Mesenchymal stem cell (in vitro differentiated cells and primary cell): ENCODE data around the gene CMSS1.

Experiments used
- DNase-seq: peaks from one replicate; pipeline ENCODE4 v3.0.0-alpha.2; 2013
- H2AFZ ChIP-seq: one replicate; pipeline ENCODE4 v1.6.1; 2013; ENCODE audit warnings: low read depth, mild to moderate bottlenecking, control low read depth, inconsistent platforms, low read length, moderate library complexity
- H2AK5ac ChIP-seq: 2 replicates; pipeline ENCODE4 v1.6.1; 2013; ENCODE audit warnings: low read length, moderate library complexity, mild to moderate bottlenecking, inconsistent platforms; ENCODE audit not compliant: severe bottlenecking
- H2BK120ac ChIP-seq: one replicate; pipeline ENCODE4 v1.6.1; 2013; ENCODE audit warnings: low read depth, mild to moderate bottlenecking, inconsistent platforms, low read length, moderate library complexity
- H2BK12ac ChIP-seq, 2 experiments: one replicate each; pipeline ENCODE4 v1.6.1; 2013; ENCODE audit warnings: inconsistent platforms in 2 of 2, low read length in 2 of 2, mild to moderate bottlenecking in 2 of 2, moderate library complexity in 2 of 2, control low read depth in 1 of 2
- H2BK15ac ChIP-seq: one replicate; pipeline ENCODE4 v1.6.1; 2013; ENCODE audit warnings: mild to moderate bottlenecking, low read depth, inconsistent platforms; ENCODE audit not compliant: poor library complexity, severe bottlenecking
- H2BK5ac ChIP-seq: 2 replicates; pipeline ENCODE4 v1.6.1; 2013; ENCODE audit warnings: low read depth, mild to moderate bottlenecking, low read length, control low read depth, inconsistent platforms; ENCODE audit not compliant: poor library complexity, severe bottlenecking
- H3K14ac ChIP-seq, 2 experiments: one replicate each; pipeline ENCODE4 v1.6.1; 2013; ENCODE audit warnings: inconsistent platforms in 2 of 2, low read length in 2 of 2, control low read depth in 1 of 2, mild to moderate bottlenecking in 1 of 2, moderate library complexity in 1 of 2
- H3K18ac ChIP-seq, 2 experiments: one replicate each; pipeline ENCODE4 v1.6.1; 2013; ENCODE audit warnings: inconsistent platforms in 2 of 2, low read length in 2 of 2, control low read depth in 1 of 2, low read depth in 1 of 2, mild to moderate bottlenecking in 1 of 2
- H3K23ac ChIP-seq, 2 experiments: one replicate each; pipeline ENCODE4 v1.6.1; 2013; ENCODE audit warnings: inconsistent platforms in 2 of 2, low read length in 2 of 2, mild to moderate bottlenecking in 2 of 2, moderate library complexity in 2 of 2, control low read depth in 1 of 2
- H3K27ac ChIP-seq: 2 replicates; pipeline ENCODE4 v1.5.1; 2013; ENCODE audit warnings: mild to moderate bottlenecking, moderate library complexity, low read length, control low read depth, inconsistent platforms; ENCODE audit not compliant: poor library complexity, severe bottlenecking
- H3K27me3 ChIP-seq, 2 experiments: 2 replicates each; pipeline versions ENCODE4 v1.6.1 to v1.7.0; 2013; ENCODE audit warnings: low read length in 2 of 2, mild to moderate bottlenecking in 2 of 2, moderate library complexity in 2 of 2, control low read depth in 1 of 2, inconsistent platforms in 1 of 2; ENCODE audit not compliant: control insufficient read depth in 1 of 2, insufficient read depth in 1 of 2
- H3K36me3 ChIP-seq, 2 experiments: 2 replicates each; pipeline versions ENCODE4 v1.6.1 to v1.7.0; 2013; ENCODE audit warnings: low read length in 2 of 2, control low read depth in 1 of 2, inconsistent platforms in 1 of 2, low read depth in 1 of 2, mild to moderate bottlenecking in 1 of 2; ENCODE audit not compliant: insufficient read depth in 2 of 2, control insufficient read depth in 1 of 2
- H3K4ac ChIP-seq, 2 experiments: one replicate each; pipeline ENCODE4 v1.6.1; 2013; ENCODE audit warnings: inconsistent platforms in 2 of 2, low read length in 2 of 2, mild to moderate bottlenecking in 2 of 2, moderate library complexity in 2 of 2, control low read depth in 1 of 2, low read depth in 1 of 2
- H3K4me1 ChIP-seq: 2 replicates; pipeline ENCODE4 v1.6.1; 2013; ENCODE audit warnings: low read depth, low read length, control low read depth; ENCODE audit not compliant: control insufficient read depth, insufficient read depth
- H3K4me2 ChIP-seq: 2 replicates; pipeline ENCODE4 v1.6.1; 2013; ENCODE audit warnings: low read length, mild to moderate bottlenecking, inconsistent platforms; ENCODE audit not compliant: poor library complexity, severe bottlenecking
- H3K4me3 ChIP-seq, 2 experiments: 2 replicates each; pipeline versions ENCODE4 v1.5.1 to v1.7.0; 2013; ENCODE audit warnings: low read length in 2 of 2, mild to moderate bottlenecking in 2 of 2, control low read depth in 1 of 2, low read depth in 1 of 2; ENCODE audit not compliant: insufficient read depth in 1 of 2
- H3K79me1 ChIP-seq: replicated peaks from 2 replicates; pipeline ENCODE4 v1.6.1; 2013; ENCODE audit warnings: mild to moderate bottlenecking, control low read depth, low read length, inconsistent platforms; ENCODE audit not compliant: poor library complexity, severe bottlenecking
- H3K9ac ChIP-seq: 2 replicates; pipeline ENCODE4 v1.7.0; 2013; ENCODE audit warnings: mild to moderate bottlenecking, low read length, moderate library complexity
- H3K9me3 ChIP-seq: 2 replicates; pipeline ENCODE4 v1.7.0; 2013; ENCODE audit warnings: mild to moderate bottlenecking, low read length; ENCODE audit not compliant: control insufficient read depth
- H4K8ac ChIP-seq: one replicate; pipeline ENCODE4 v1.6.1; 2013; ENCODE audit warnings: inconsistent platforms, mild to moderate bottlenecking, low read length, moderate library complexity
- H4K91ac ChIP-seq: one replicate; pipeline ENCODE4 v1.6.1; 2013; ENCODE audit warnings: mild to moderate bottlenecking, low read length, inconsistent platforms
- WGBS: methylation state at CpG from one replicate; pipeline ENCODE4 v1.1.7; 2013; ENCODE audit warnings: mixed read lengths; 5-methylcytosine and 5-hydroxymethylcytosine counted together

Gene CMSS1

DNA sequence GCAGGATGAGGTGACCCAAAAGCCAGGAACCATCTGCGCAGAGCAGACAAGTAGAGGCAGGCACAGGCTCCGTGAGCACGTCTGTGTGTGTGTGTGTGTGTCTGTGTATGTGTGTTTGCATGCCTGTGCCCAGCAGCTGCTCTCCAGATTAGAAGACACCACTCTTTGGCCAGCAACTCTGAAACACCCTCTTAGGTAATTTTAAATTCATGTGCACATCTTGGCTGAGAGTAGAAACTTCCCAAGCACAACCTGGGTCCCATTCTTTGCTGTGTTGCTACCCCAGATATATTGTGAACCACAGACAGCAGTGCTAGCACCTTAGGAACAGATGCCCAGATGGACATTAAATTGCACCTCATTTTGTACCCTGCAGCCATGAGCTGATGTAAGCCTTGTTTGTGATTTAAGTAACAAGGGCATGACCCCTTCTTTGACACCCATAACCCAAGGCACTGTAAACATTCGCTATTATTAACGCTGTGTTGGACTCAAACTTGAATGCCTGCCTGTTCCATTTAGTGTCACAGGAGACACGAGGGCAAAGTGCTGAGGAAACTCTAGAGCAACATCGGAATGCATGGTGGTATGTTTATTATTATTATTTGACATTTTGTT, 296.9 kb downstream of the CMSS1 start, which contains the start of gene FILIP1L:
TSS of gene FILIP1L (minus strand) at position 89 of the 618 bp plus-strand sequence.
- H2AK5ac ChIP-seq: no peak within 1 kb of the TSS
- no peaks in the 10 kb centered on the region for H3K36me3 ChIP-seq
- H2BK12ac ChIP-seq: no peak within 1 kb of the TSS
- WGBS: 66% methylated on average over 5 of the region's 7 CpGs
- no peak within 1 kb of the TSS for H3K14ac ChIP-seq
- peak within 1 kb of the TSS in 1 of 2 experiments; percentile 49 for H3K4ac ChIP-seq
- H3K18ac ChIP-seq: no peak within 1 kb of the TSS
- no peak within 1 kb of the TSS for H2AFZ ChIP-seq
- no peaks in the 10 kb centered on the region for H3K79me1 ChIP-seq
- H4K91ac ChIP-seq: no peak within 1 kb of the TSS
- no peaks in the 10 kb centered on the region for H3K27me3 ChIP-seq
- H3K23ac ChIP-seq: no peak within 1 kb of the TSS
- H3K9ac ChIP-seq: no peak within 1 kb of the TSS
- H3K4me2 ChIP-seq: no peak within 1 kb of the TSS
- peak within 1 kb of the TSS; percentile 10 for H4K8ac ChIP-seq
- no peak within 1 kb of the TSS for H3K27ac ChIP-seq
- no peak within 1 kb of the TSS for H2BK15ac ChIP-seq
- H3K4me1 ChIP-seq: no peaks in the 10 kb centered on the region
- no peak within 1 kb of the TSS for H2BK120ac ChIP-seq
- no peak for DNase-seq
- no peak within 1 kb of the TSS for H3K4me3 ChIP-seq
- no peak within 1 kb of the TSS for H2BK5ac ChIP-seq
- H3K9me3 ChIP-seq: no peaks in the 10 kb centered on the region

DNA sequence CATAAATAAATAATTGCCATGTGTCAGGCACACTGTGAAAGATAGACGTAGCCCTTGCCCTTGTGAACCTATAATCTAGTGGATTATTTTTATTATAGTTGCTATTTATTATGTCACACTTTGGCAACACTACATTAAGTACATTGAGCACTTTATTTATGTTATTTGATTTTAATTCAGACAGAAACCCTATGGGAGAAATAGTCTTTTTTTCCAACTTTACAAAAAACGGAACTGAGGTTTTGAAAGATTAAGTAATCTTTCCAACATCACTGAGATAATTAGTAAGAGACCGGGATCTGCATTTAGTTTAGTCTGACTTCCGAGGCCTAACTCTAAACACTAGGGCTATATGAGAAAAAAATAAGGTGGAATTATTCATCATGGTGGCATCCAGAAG, 299.4 kb downstream of the CMSS1 start:
- Histone ChIP-seq H3K9me3 (no peaks in the 10 kb centered on the region), H3K23ac (no peak overlapping the region), H3K18ac (no peak overlapping the region), H4K8ac (no peak overlapping the region), H3K4ac (no peak overlapping the region), H2BK120ac (no peak overlapping the region), H3K4me2 (no peak overlapping the region), H4K91ac (no peak overlapping the region), H2BK12ac (no peak overlapping the region), H3K27me3 (no peaks in the 10 kb centered on the region), H3K9ac (no peak overlapping the region), H3K36me3 (no peaks in the 10 kb centered on the region), H3K4me3 (no peak overlapping the region), H3K27ac (no peak overlapping the region), H3K79me1 (no peaks in the 10 kb centered on the region), H2AK5ac (no peak overlapping the region), H2BK5ac (no peak overlapping the region), H2BK15ac (no peak overlapping the region), H3K4me1 (no peaks in the 10 kb centered on the region), H3K14ac (no peak overlapping the region), H2AFZ (no peak overlapping the region)
- 100% methylated on average over 1 of the region's 4 CpGs for WGBS
- no peak for DNase-seq

DNA sequence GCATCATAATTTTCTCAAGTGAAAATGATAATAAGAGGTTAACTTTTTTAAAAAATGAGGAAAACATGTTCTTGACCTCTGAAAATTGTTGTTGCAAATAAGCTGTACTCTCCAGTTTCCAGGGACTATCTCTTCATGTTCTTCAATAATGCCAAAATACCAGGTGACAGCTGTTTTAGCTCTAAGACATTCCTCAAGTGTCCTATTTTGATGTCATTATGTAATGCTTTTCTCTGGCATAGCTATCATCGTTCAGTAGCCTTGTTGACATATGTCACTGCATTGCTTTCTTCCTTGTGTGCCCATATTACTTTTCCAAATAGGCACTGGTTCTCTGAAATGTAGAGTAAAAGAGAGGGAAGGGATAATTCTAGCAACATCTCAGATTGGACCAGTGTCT, 302.4 kb downstream of the CMSS1 start:
- no peak overlapping the region for H2AK5ac ChIP-seq
- H3K4me3 ChIP-seq: no peak overlapping the region
- H3K4ac ChIP-seq: no peak overlapping the region
- no peak overlapping the region for H3K23ac ChIP-seq
- no peak overlapping the region for H4K8ac ChIP-seq
- no peak for DNase-seq
- no peaks in the 10 kb centered on the region for H3K27me3 ChIP-seq
- no peak overlapping the region for H4K91ac ChIP-seq
- H3K27ac ChIP-seq: no peak overlapping the region
- H3K79me1 ChIP-seq: no peaks in the 10 kb centered on the region
- H2BK120ac ChIP-seq: no peak overlapping the region
- no peaks in the 10 kb centered on the region for H3K4me1 ChIP-seq
- no peak overlapping the region for H3K4me2 ChIP-seq
- no peaks in the 10 kb centered on the region for H3K9me3 ChIP-seq
- no peak overlapping the region for H3K18ac ChIP-seq
- H3K36me3 ChIP-seq: peaks cover 0 to 2% of the 10 kb centered on the region in 2 experiments
- no peak overlapping the region for H3K14ac ChIP-seq
- no peak overlapping the region for H2BK15ac ChIP-seq
- no peak overlapping the region for H2BK5ac ChIP-seq
- WGBS: 80% methylated on average over 1 of the region's 1 CpG
- H2BK12ac ChIP-seq: no peak overlapping the region
- H2AFZ ChIP-seq: no peak overlapping the region
- no peak overlapping the region for H3K9ac ChIP-seq

DNA sequence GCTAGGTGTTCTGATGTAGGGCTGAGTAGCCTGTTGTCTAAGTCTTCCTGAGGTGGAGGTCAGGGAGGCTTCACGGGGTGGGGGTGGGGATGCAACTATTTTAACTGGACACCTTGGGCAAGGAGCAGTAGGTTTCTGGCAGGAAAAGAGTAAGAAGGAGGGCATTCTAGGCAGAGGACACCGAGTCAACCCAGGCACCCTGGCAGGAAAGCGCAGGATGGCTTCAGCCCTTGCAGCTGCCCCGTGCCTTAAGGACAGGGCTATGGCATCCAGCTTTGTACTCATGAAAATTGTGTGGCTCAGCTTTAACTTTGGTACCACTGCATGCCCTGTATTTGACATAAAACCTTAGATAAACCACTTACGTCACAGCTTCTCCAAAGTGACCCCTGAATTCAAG, 303.0 kb downstream of the CMSS1 start:
- WGBS: 94% methylated on average over 5 of the region's 5 CpGs
- Histone ChIP-seq H3K27ac (no peak overlapping the region), H2BK5ac (no peak overlapping the region), H3K9me3 (no peaks in the 10 kb centered on the region), H2AK5ac (no peak overlapping the region), H3K23ac (no peak overlapping the region), H2BK15ac (peak overlapping the region; percentile 68), H3K4ac (no peak overlapping the region), H2BK12ac (no peak overlapping the region), H3K14ac (no peak overlapping the region), H2BK120ac (no peak overlapping the region), H2AFZ (no peak overlapping the region), H3K4me1 (no peaks in the 10 kb centered on the region), H4K91ac (no peak overlapping the region), H3K79me1 (no peaks in the 10 kb centered on the region), H3K27me3 (no peaks in the 10 kb centered on the region), H3K4me2 (no peak overlapping the region), H4K8ac (no peak overlapping the region), H3K9ac (no peak overlapping the region), H3K4me3 (no peak overlapping the region), H3K18ac (peak overlapping the region in 1 of 2 experiments; percentile 9), H3K36me3 (peaks cover 0 to 2% of the 10 kb centered on the region in 2 experiments)
- DNase-seq: no peak
